Measurements from ENCODE around the gene BPTF. TPM values are rescaled to one million over a fixed set of nuclear protein-coding genes. Genes with fewer than 3 reads are reported as not detected.
"Not testable (repeated sequence)": the region's sequence is repeated elsewhere in the genome, so short reads cannot be mapped to it uniquely, and the experiment has no call there.

The BPTF gene
- total RNA-seq, 8 experiments from 2014 or later: 19.6 to 105 (median 76.4) TPM

- in situ Hi-C loops (cut with MboI; ENCODE audit: low pct_unique_long_range_greater_than_20kb in 2 of 9, low sequenced_read_pairs in 9 of 9, unreplicated experiment in 9 of 9): no loop called here
- peaks cover 0 to 6% of the 10 kb centered on the region in 2 donors for H3K4me1 ChIP-seq (replicated peaks in 1 of 2)
- no peak overlapping the region for H3K4me3 ChIP-seq
- H3K27ac ChIP-seq: peak overlapping the region in 1 of 2 donors; percentile 10
- WGBS, 10 experiments: 41 to 97% (median 67%) methylated on average over 2 to 8 of the region's 9 CpGs; no CpG with 5 or more reads in 1 of the 10 experiments
- peak in 2 of 8 experiments; percentile 33 to 79 for ATAC-seq (replicated peaks in 6 of 8)
Observed at GRCh38 chr17:67974185-67974584, 148.9 kb downstream of the BPTF start.

- H3K4me3 ChIP-seq: no peak overlapping the region
- H3K27ac ChIP-seq: peak overlapping the region in 1 of 2 donors; percentile 10
- peak in 4 of 8 experiments; percentile 20 to 56 (median 38) for ATAC-seq (replicated peaks in 6 of 8)
- in situ Hi-C loops (cut with MboI; ENCODE audit: low pct_unique_long_range_greater_than_20kb in 2 of 9, low sequenced_read_pairs in 9 of 9, unreplicated experiment in 9 of 9): no loop called here
- peaks cover 0 to 6% of the 10 kb centered on the region in 2 donors for H3K4me1 ChIP-seq (replicated peaks in 1 of 2)
- WGBS, 10 experiments: 0 to 100% (median 34%) methylated on average over 1 to 4 of the region's 8 CpGs; no CpG with 5 or more reads in 3 of the 10 experiments
Observed at GRCh38 chr17:67974598-67975066, 149.3 kb downstream of the BPTF start.

DNA sequence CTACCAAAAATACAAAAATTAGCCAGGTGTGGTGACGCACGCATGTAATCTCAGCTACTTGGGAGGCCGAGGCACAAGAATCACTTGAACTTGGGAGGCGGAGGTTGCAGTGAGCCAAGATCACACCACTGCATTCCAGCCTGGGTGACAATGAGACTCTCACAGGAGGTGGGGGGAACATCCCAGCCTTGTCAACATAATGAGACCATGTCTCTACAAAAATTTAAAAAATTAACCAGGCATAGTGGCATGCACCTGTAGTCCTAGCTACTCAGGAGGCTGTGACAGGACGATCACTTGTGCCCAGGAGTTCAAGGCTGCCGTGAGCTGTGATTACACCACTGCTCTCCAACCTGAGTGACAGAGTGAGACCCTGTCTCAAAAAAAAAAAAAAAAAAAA lies 151.0 kb downstream of the BPTF start:
- H3K27ac ChIP-seq; ATAC-seq (replicated peaks in 6 of 8); H3K4me1 ChIP-seq (replicated peaks in 1 of 2); in situ Hi-C loops (cut with MboI; ENCODE audit: low pct_unique_long_range_greater_than_20kb in 2 of 9, low sequenced_read_pairs in 9 of 9, unreplicated experiment in 9 of 9); H3K4me3 ChIP-seq: not testable (repeated sequence)
- WGBS, 10 experiments: 87 to 100% (median 100%) methylated on average over 1 to 6 of the region's 6 CpGs; no CpG with 5 or more reads in 3 of the 10 experiments

- H3K27ac ChIP-seq: no peak overlapping the region
- WGBS, 10 experiments: 0 to 100% (median 93%) methylated on average over 1 to 2 of the region's 2 CpGs; no CpG with 5 or more reads in 2 of the 10 experiments
- no peak for ATAC-seq (replicated peaks in 6 of 8)
- no peak overlapping the region for H3K4me3 ChIP-seq
- peaks cover 0 to 8% of the 10 kb centered on the region in 2 donors for H3K4me1 ChIP-seq (replicated peaks in 1 of 2)
- in situ Hi-C loops (cut with MboI; ENCODE audit: low pct_unique_long_range_greater_than_20kb in 2 of 9, low sequenced_read_pairs in 9 of 9, unreplicated experiment in 9 of 9): no loop called here
Observed at GRCh38 chr17:67980456-67980855, 155.2 kb downstream of the BPTF start.

GRCh38 chr17:67980883-67981282 lies 155.6 kb downstream of the BPTF start:
- 0 to 100% (median 50%) methylated on average over 1 to 3 of the region's 3 CpGs; no CpG with 5 or more reads in 3 of the 10 experiments for WGBS, 10 experiments
- H3K4me1 ChIP-seq (replicated peaks in 1 of 2); H3K27ac ChIP-seq; H3K4me3 ChIP-seq; in situ Hi-C loops (cut with MboI; ENCODE audit: low pct_unique_long_range_greater_than_20kb in 2 of 9, low sequenced_read_pairs in 9 of 9, unreplicated experiment in 9 of 9); ATAC-seq (replicated peaks in 6 of 8): not testable (repeated sequence)

DNA sequence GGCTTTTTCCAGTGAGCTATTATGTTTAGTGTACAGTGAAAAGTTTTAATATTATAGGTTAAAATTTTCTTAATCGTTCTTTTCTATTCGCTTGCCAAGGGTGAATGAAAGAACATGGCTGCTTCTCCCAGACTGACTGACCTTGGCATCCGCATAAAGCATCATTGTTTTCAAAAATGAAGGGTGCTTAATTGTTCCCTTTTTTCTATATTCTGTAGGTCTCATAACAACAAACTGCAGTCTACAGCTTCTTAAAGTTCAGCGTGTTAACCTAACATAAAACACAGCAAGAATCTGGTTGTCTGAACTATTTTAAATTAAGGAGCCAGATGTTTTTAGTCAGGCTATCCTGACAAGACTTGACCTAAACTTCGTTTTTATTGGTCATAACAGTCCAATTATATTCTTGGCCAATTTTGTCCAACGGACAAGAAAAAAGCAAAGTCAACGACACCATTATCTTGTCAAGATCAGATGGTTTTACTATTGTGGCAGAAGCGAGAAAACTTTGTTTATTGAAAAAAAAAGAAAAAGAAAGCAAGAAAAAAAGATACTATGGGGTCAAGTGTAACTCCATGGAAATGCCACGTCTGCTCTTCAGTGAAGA lies 156.8 kb downstream of the BPTF start:
- ATAC-seq (replicated peaks in 6 of 8): no peak
- in situ Hi-C loops (cut with MboI; ENCODE audit: low pct_unique_long_range_greater_than_20kb in 2 of 9, low sequenced_read_pairs in 9 of 9, unreplicated experiment in 9 of 9): no loop called here
- 44 to 100% (median 72%) methylated on average over 3 to 9 of the region's 9 CpGs for WGBS, 10 experiments
- Histone ChIP-seq H3K4me1 (replicated peaks in 1 of 2) (peaks cover 0 to 8% of the 10 kb centered on the region in 2 donors), H3K27ac (no peak overlapping the region), H3K4me3 (no peak overlapping the region)

- WGBS, 10 experiments: 42 to 96% (median 71%) methylated on average over 3 to 8 of the region's 8 CpGs
- Histone ChIP-seq H3K4me1 (replicated peaks in 1 of 2) (peaks cover 0 to 8% of the 10 kb centered on the region in 2 donors), H3K4me3 (no peak overlapping the region), H3K27ac (no peak overlapping the region)
- in situ Hi-C loops (cut with MboI; ENCODE audit: low pct_unique_long_range_greater_than_20kb in 2 of 9, low sequenced_read_pairs in 9 of 9, unreplicated experiment in 9 of 9): no loop called here
- ATAC-seq (replicated peaks in 6 of 8): peak in 3 of 8 experiments; percentile 23 to 52 (median 47)
Observed at GRCh38 chr17:67982686-67983382, 157.5 kb downstream of the BPTF start.

DNA sequence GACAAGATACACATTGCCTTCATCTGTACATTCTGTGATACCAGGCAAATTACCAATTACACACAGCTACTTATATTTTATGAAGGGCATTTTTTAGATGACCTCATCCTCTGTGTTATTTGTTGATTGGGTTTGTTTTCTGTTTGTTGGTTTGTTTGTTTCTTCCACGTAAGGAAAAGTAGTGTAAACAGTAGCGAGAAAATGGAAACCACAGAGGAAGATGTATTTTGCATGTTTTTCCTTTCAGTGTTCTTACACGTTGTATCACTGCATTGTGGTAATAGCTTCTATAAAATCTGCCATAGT lies 158.0 kb downstream of the BPTF start:
- Histone ChIP-seq H3K4me1 (replicated peaks in 1 of 2) (peaks cover 0 to 8% of the 10 kb centered on the region in 2 donors), H3K27ac (no peak overlapping the region), H3K4me3 (no peak overlapping the region)
- no peak for ATAC-seq (replicated peaks in 6 of 8)
- in situ Hi-C loops (cut with MboI; ENCODE audit: low pct_unique_long_range_greater_than_20kb in 2 of 9, low sequenced_read_pairs in 9 of 9, unreplicated experiment in 9 of 9): no loop called here
- 44 to 98% (median 84%) methylated on average over 3 of the region's 3 CpGs; no CpG with 5 or more reads in 1 of the 10 experiments for WGBS, 10 experiments

DNA sequence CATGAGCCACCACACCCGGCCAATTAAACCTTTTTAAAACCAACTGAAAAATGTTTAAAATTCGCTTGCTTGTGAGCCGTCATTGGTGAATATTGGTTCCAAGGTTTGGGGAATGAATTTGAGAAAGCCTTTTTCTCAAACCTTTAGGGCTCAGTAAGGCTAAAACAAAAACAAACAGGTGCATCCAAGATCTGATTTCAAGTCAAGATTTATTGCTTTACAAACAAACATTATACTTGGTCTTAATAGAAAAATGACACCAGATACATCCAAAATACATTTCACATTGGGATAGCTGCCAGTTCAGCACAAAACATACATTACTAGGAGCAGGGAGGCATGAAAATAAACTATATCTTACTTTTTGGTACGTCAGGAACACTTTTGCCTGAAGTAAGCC lies 165.6 kb downstream of the BPTF start:
- WGBS, 10 experiments: 82 to 100% (median 97%) methylated on average over 1 to 4 of the region's 4 CpGs
- H3K4me3 ChIP-seq: no peak overlapping the region
- no peak for ATAC-seq (replicated peaks in 6 of 8)
- H3K27ac ChIP-seq: no peak overlapping the region
- in situ Hi-C loops (cut with MboI; ENCODE audit: low pct_unique_long_range_greater_than_20kb in 2 of 9, low sequenced_read_pairs in 9 of 9, unreplicated experiment in 9 of 9): no loop called here
- peaks cover 3 to 13% of the 10 kb centered on the region in 2 donors for H3K4me1 ChIP-seq (replicated peaks in 1 of 2)

DNA sequence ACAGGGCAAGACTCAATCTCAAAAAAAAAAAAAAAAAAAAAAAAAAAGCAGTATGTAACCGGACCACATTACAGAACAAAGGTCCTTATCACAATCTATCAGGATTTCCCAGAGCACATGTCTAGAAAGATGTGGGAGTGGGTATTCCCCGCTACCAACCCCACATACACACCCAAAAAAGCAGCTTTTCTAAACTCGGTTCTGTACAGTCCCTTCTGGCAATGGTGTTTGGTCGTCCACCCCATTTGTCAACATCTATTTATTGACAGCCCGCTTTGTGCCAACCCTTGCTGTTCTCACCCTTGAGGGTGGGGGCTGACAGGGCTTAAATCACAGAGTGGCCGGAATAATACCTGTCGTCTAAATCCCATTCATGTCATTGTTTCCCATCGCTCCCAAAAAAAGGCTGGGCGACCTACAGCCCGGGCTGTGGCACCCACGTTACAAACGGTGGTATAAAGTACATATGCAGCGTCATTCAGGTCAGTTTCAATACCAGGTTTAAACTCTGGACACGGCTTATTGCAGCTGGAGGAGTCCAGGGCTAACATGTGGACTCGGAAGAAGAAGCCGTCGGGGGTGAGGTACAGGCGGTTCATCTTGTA lies 167.3 kb downstream of the BPTF start:
- 11 to 50% (median 13%) methylated on average over 1 to 14 of the region's 18 CpGs; no CpG with 5 or more reads in 3 of the 10 experiments for WGBS, 10 experiments
- Histone ChIP-seq H3K4me3 (peak overlapping the region; percentile 63 to 76 (median 71)), H3K4me1 (replicated peaks in 1 of 2) (peaks cover 3 to 13% of the 10 kb centered on the region in 2 donors), H3K27ac (peak overlapping the region; percentile 73 to 91)
- in situ Hi-C loops (cut with MboI; ENCODE audit: low pct_unique_long_range_greater_than_20kb in 2 of 9, low sequenced_read_pairs in 9 of 9, unreplicated experiment in 9 of 9): no loop called here
- ATAC-seq (replicated peaks in 6 of 8): no peak

GRCh38 chr17:67993153-67993997 lies 168.1 kb downstream of the BPTF start:
- peak; percentile 69 to 90 (median 84) for ATAC-seq (replicated peaks in 6 of 8)
- H3K4me3 ChIP-seq: peak overlapping the region; percentile 63 to 76 (median 71)
- peak overlapping the region; percentile 73 to 91 for H3K27ac ChIP-seq
- H3K4me1 ChIP-seq (replicated peaks in 1 of 2): peaks cover 3 to 13% of the 10 kb centered on the region in 2 donors
- 0% methylated on average over 3 to 31 of the region's 144 CpGs; no CpG with 5 or more reads in 7 of the 10 experiments for WGBS, 10 experiments
- in situ Hi-C loops (cut with MboI; ENCODE audit: low pct_unique_long_range_greater_than_20kb in 2 of 9, low sequenced_read_pairs in 9 of 9, unreplicated experiment in 9 of 9): no loop called here

GRCh38 chr17:67993998-67994361 lies 168.7 kb downstream of the BPTF start:
- Histone ChIP-seq H3K4me3 (peak overlapping the region; percentile 63 to 76 (median 71)), H3K4me1 (replicated peaks in 1 of 2) (peaks cover 3 to 13% of the 10 kb centered on the region in 2 donors), H3K27ac (peak overlapping the region; percentile 73 to 91)
- ATAC-seq (replicated peaks in 6 of 8): peak in 3 of 8 experiments; percentile 3 to 11 (median 6)
- in situ Hi-C loops (cut with MboI; ENCODE audit: low pct_unique_long_range_greater_than_20kb in 2 of 9, low sequenced_read_pairs in 9 of 9, unreplicated experiment in 9 of 9): no loop called here
- whole genome bisulfite sequencing, 10 experiments: 7% methylated on average over 9 of the region's 21 CpGs; no CpG with 5 or more reads in 9 of the 10 experiments

Measured in motor neuron (in vitro differentiated cells).